Omental fat pad (tissue), 4 donors: Measurements from ENCODE around the gene CUBN. TPM values are rescaled to one million over a fixed set of nuclear protein-coding genes. Genes with fewer than 3 reads are reported as not detected.

ENCODE experiments used
- ATAC-seq: fragments of 150-250 bp; one replicate; pipeline ENCODE4 v1.9.1; 2016; ENCODE audit warnings: mild to moderate bottlenecking, moderate library complexity; ENCODE audit not compliant: low FRiP score
- DNase-seq: peaks from one replicate; pipeline ENCODE4 v3.0.0-alpha.2; 2019; ENCODE audit warnings: low spot score
- total RNA-seq, 4 donors: library from RNA; depleted of rRNA; stranded (reverse); fragments of >200 nt; gene quantifications; one replicate each; pipeline ENCODE4 v1.1.0, GENCODE V29; 2016
- TF ChIP-seq, protein P1 (sequence below), 3 donors: fragments of 450-650 bp; IDR thresholded peaks; one replicate each; pipeline ENCODE4 v1.5.1; 2016 to 2017; ENCODE audit warnings: antibody characterized with exemption in 3 of 3, mild to moderate bottlenecking in 3 of 3, moderate library complexity in 2 of 3

CUBN gene
- total RNA-seq, 4 donors from 2014 or later = 1.6 to 4.5 (median 2.2) TPM

DNA sequence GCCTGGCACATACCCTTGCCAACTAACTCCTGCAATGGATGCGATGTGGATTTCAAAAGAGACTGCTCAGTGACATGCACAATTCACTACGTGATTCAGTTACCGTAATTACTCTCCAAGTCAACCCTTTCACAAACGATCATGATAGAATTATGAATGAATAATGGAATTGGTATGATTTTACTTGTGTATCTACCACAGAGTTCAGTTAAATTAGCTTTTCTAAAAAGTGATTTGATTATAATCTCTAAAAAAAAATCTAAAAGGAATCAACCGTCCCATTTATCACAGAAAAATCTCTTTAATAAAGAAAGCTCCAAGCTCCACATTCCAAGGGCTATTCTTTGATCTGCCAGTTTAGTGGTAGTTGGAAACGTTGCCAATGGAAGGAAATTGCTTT is 282.0 kb downstream of the CUBN start:
- DNase-seq (no peak), ATAC-seq (no peak)
- TF ChIP-seq, protein P1, sequence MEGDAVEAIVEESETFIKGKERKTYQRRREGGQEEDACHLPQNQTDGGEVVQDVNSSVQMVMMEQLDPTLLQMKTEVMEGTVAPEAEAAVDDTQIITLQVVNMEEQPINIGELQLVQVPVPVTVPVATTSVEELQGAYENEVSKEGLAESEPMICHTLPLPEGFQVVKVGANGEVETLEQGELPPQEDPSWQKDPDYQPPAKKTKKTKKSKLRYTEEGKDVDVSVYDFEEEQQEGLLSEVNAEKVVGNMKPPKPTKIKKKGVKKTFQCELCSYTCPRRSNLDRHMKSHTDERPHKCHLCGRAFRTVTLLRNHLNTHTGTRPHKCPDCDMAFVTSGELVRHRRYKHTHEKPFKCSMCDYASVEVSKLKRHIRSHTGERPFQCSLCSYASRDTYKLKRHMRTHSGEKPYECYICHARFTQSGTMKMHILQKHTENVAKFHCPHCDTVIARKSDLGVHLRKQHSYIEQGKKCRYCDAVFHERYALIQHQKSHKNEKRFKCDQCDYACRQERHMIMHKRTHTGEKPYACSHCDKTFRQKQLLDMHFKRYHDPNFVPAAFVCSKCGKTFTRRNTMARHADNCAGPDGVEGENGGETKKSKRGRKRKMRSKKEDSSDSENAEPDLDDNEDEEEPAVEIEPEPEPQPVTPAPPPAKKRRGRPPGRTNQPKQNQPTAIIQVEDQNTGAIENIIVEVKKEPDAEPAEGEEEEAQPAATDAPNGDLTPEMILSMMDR (IDR thresholded peaks at IDR 0.05) = no peak

DNA sequence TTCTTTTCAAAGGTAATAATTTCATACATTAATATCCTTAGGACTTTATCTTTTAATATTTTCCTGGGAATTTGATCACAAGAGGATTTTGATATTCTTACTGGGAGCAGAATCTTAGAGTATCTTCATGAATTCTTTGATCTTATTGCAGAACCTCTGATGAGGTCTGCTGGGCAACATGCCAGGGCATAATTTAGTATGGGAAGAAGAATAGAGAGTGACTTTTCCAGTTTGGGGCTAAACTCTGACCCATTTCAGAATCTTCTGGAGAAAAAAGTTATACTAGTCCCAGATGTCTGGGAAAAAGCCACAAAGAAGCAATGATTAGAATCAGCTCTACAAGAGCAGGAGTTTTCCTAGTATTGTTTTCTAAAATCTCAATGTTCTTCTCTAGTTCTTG is 284.4 kb downstream of the CUBN start:
- TF ChIP-seq, protein P1 (IDR thresholded peaks at IDR 0.05) = no peak
- ATAC-seq = no peak
- DNase-seq = no peak

DNA sequence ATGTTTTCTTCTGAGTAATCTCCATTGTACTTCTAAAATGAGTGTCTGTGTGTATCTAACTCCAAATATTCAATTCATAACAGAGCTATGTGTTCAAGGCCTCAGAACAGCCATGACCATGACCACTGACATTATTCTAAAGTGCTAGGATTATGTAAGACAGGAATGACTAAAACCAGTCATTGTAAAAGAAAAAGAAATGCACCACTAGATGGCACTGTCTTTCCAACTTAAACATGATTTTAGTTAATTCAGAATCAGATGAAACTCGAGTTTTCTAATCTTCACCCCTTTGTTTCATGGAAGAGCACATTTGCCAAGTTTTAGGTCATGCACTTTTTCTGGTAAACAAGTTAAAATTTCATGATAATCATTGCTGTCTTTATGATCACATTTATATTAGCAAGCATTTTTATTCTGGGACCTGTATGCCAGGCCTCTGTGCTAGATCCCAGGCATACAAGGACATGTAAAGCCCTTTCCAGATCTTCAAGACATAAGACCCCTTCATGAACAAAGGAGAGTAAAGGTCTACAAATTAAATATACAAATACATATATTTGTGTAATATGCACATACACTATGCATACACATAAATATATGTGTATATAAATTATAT is 286.2 kb downstream of the CUBN start:
- peak; percentile 75 for ATAC-seq
- no peak for DNase-seq
- TF ChIP-seq, protein P1 (IDR thresholded peaks at IDR 0.05) = peak in 1 of 3 donors; percentile 43

DNA sequence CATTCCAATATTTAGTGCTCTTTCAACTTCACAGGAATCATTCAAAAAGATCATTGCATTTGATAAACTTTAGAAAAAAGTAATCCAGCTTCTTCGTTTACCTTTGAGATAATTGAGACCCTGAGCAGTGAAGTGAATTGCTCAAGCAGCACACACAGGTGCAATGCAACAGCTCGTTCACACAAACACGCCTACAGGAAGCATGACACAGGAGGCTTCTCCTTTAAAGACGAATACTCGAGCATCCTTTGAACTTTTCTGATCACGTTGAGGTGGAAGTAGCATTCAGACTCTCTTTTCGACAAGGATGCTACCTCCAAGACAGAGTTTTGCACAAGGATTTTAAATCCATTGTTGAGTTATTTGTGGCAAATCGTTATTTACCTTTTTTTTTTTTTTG is 294.4 kb downstream of the CUBN start:
- TF ChIP-seq, protein P1 (IDR thresholded peaks at IDR 0.05) = no peak
- DNase-seq (no peak), ATAC-seq (no peak)

DNA sequence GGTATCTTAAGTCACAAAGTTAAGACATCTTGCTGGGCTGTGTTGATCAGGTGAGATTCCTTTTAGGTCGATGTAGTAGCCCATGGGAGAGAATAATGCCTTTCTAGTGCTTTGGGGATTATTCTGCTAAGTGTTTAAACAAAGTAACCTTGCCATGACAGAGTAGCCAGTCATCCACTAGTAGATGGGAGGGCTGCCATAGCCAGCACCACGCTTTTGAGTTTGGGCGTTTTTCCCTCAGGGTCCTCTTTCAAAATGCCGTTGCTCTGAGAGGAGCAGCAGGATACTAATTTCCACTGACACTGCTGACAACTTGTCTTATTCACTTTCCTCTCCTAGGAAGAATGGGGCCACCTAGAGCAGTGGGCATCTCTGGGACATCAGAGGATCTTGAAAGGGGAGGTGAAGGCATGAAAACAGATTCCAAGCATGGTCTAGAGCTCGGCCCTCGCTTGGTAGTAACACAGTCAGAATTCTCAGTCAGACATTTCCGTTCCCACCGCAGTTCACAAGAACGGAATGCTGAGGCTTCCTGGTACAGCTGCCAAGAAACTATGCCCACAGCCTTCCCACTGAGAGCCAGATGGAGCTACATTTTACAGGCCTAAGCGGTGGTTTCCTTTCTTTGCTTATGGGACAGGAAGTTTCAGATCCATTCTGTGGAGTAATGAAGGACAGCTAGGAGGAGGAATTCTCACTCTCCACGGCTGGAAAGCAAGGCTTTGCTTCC is 297.1 kb downstream of the CUBN start:
- TF ChIP-seq, protein P1 (IDR thresholded peaks at IDR 0.05) = no peak
- no peak for ATAC-seq
- no peak for DNase-seq

DNA sequence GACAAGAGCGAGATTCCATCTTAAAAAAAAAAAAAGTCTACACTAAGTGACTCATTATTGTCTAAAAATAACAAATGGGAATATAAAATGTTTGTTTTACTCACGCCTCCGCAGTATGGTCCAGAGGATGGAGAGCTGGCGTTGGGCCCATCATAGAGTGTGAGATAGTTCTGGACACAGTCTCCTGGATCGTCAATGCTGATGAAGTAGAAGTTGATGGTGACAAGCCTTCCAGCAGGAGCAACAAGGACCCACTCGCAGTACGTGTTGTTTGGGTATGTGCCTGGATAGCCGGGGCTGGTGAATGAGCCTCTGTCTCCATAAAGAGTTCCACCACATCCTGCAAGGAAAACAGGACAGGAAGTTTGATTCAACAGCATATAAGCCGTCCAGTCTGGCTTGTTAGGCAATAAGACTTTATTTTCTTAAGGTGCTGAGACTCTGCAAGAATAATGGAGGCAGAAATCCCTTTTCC is 300.9 kb downstream of the CUBN start:
- TF ChIP-seq, protein P1 (IDR thresholded peaks at IDR 0.05) = no peak
- no peak for DNase-seq
- ATAC-seq = peak; percentile 56
